ENCODE measurements around the gene MXI1.

The MXI1 gene

GRCh38 chr10:110216942-110217661, 9.7 kb downstream of the MXI1 start:
- DNase-seq, result no peak

- no peak for DNase-seq
These were observed 10.2 kb downstream of the MXI1 start for GRCh38 chr10:110217662-110218008.

GRCh38 chr10:110218632-110219031, 11.2 kb downstream of the MXI1 start:
- DNase-seq, result no peak

GRCh38 chr10:110219884-110220283, 12.5 kb downstream of the MXI1 start:
- DNase-seq, result no peak

- DNase-seq, result no peak
These were observed 13.0 kb downstream of the MXI1 start for GRCh38 chr10:110220398-110220797.

- no peak for DNase-seq
These were observed 13.8 kb downstream of the MXI1 start for GRCh38 chr10:110221044-110221720.

- peak; percentile 98 for DNase-seq
These were observed 14.4 kb downstream of the MXI1 start for GRCh38 chr10:110221721-110222261.

- DNase-seq, result no peak
These were observed 15.4 kb downstream of the MXI1 start for GRCh38 chr10:110222641-110223297.

GRCh38 chr10:110223298-110223925, 16.0 kb downstream of the MXI1 start:
- DNase-seq, result no peak

GRCh38 chr10:110224992-110225391, 17.6 kb downstream of the MXI1 start:
- no peak for DNase-seq

- no peak for DNase-seq
These were observed 18.0 kb downstream of the MXI1 start for GRCh38 chr10:110225441-110225755.

GRCh38 chr10:110225756-110226542, 18.5 kb downstream of the MXI1 start:
- DNase-seq, result peak; percentile 96

GRCh38 chr10:110226543-110226925, 19.1 kb downstream of the MXI1 start:
- DNase-seq, result peak; percentile 95

GRCh38 chr10:110226926-110227641, 19.7 kb downstream of the MXI1 start:
- DNase-seq, result peak; percentile 73

- no peak for DNase-seq
These were observed 20.7 kb downstream of the MXI1 start for GRCh38 chr10:110228066-110228465.

GRCh38 chr10:110229155-110229554, 21.8 kb downstream of the MXI1 start:
- DNase-seq, result no peak

GRCh38 chr10:110233846-110234245, 26.4 kb downstream of the MXI1 start:
- no peak for DNase-seq

GRCh38 chr10:110237894-110238480, 30.6 kb downstream of the MXI1 start:
- DNase-seq, result no peak

- DNase-seq, result no peak
These were observed 32.5 kb downstream of the MXI1 start for GRCh38 chr10:110239892-110240291.

GRCh38 chr10:110241407-110241806, 34.0 kb downstream of the MXI1 start:
- no peak for DNase-seq

GRCh38 chr10:110241841-110242240, 34.4 kb downstream of the MXI1 start:
- no peak for DNase-seq

- DNase-seq, result no peak
These were observed 35.1 kb downstream of the MXI1 start for GRCh38 chr10:110242511-110242910.
